C4-2B (cell line): ENCODE data around the gene OR6C68.
"Not testable (repeated sequence)": the region's sequence is repeated elsewhere in the genome, so short reads cannot be mapped to it uniquely, and the experiment has no call there.

ENCODE experiments used
- H3K27ac ChIP-seq: fragments of 450-650 bp; 2 replicates; pipeline ENCODE4 v1.5.1; 2017
- ZFX ChIP-seq: fragments of 450-650 bp; IDR thresholded peaks from 2 replicates; pipeline ENCODE4 v1.6.1; 2017
- TF ChIP-seq, protein P1 (sequence below): fragments of 450-650 bp; conservative IDR thresholded peaks from 2 replicates; pipeline ENCODE4 v1.5.1; 2017; ENCODE audit warnings: mild to moderate bottlenecking

The OR6C68 gene

GRCh38 chr12:55470088-55470829 is 21.9 kb upstream of the OR6C68 start, which contains the start of gene OR6C70:
TSS of gene OR6C70 (minus strand) at chr12:55470138. CDS start at chr12:55470138, 0 bp downstream.
- TF ChIP-seq ZFX: no peak
- TF ChIP-seq, protein P1, sequence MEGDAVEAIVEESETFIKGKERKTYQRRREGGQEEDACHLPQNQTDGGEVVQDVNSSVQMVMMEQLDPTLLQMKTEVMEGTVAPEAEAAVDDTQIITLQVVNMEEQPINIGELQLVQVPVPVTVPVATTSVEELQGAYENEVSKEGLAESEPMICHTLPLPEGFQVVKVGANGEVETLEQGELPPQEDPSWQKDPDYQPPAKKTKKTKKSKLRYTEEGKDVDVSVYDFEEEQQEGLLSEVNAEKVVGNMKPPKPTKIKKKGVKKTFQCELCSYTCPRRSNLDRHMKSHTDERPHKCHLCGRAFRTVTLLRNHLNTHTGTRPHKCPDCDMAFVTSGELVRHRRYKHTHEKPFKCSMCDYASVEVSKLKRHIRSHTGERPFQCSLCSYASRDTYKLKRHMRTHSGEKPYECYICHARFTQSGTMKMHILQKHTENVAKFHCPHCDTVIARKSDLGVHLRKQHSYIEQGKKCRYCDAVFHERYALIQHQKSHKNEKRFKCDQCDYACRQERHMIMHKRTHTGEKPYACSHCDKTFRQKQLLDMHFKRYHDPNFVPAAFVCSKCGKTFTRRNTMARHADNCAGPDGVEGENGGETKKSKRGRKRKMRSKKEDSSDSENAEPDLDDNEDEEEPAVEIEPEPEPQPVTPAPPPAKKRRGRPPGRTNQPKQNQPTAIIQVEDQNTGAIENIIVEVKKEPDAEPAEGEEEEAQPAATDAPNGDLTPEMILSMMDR: no peak
- no peak within 1 kb of the TSS for H3K27ac ChIP-seq

GRCh38 chr12:55472264-55472663 is 19.9 kb upstream of the OR6C68 start:
- TF ChIP-seq ZFX: no peak
- TF ChIP-seq, protein P1: no peak
- H3K27ac ChIP-seq: no peak overlapping the region

- not testable (repeated sequence) for H3K27ac ChIP-seq
These were observed 13.0 kb upstream of the OR6C68 start for GRCh38 chr12:55479136-55479535.

DNA sequence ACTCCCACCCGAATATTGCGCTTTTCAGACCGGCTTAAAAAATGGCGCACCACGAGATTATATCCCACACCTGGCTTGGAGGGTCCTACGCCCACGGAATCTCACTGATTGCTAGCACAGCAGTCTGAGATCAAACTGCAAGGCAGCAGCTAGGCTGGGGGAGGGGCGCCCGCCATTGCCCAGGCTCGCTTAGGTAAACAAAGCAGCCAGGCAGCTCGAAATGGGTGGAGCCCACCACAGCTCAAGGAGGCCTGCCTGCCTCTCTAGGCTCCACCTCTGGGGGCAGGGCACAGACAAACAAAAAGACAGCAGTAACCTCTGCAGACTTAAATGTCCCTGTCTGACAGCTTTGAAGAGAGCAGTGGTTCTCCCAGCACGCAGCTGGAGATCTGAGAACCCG is 7.9 kb upstream of the OR6C68 start:
- H3K27ac ChIP-seq: not testable (repeated sequence)

GRCh38 chr12:55495490-55495889 is 3.3 kb downstream of the OR6C68 start:
- no peak for TF ChIP-seq ZFX
- TF ChIP-seq, protein P1: no peak
- no peak overlapping the region for H3K27ac ChIP-seq

GRCh38 chr12:55499231-55499630 is 7.1 kb downstream of the OR6C68 start:
- no peak overlapping the region for H3K27ac ChIP-seq
- no peak for TF ChIP-seq ZFX
- TF ChIP-seq, protein P1: no peak

DNA sequence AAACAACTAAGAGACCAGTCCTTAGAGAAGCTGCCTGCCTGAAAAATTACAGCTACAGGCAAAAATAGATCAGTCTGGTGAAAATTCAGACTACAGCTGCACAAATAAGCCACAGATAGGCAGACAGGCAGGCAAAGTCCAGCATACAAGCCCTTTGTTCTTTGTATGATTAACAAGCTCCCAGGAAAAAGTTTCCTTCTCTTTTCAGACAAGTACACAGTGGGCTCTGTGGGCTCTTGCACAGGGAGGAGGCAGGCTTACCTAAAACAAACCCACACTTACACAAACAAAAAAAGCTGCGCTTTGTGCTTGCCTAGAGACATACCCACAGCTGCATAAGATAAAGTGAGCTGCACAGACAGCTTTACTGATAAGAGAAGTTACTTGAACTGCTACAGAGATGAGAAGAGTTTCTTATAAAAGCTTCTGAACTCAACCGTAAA is 7.7 kb downstream of the OR6C68 start:
- no peak overlapping the region for H3K27ac ChIP-seq
- no peak for TF ChIP-seq ZFX
- TF ChIP-seq, protein P1: no peak

GRCh38 chr12:55501601-55502000 is 9.4 kb downstream of the OR6C68 start:
- TF ChIP-seq ZFX: no peak
- TF ChIP-seq, protein P1: no peak
- H3K27ac ChIP-seq: no peak overlapping the region
